Keratinocyte (primary cell): Measurements from ENCODE around the gene MPV17L2.

ENCODE experiments used
- CTCF ChIP-seq, 3 experiments: IDR thresholded peaks in 1 of 3; conservative IDR thresholded peaks in 1 of 3; optimal IDR thresholded peaks in 1 of 3; 2 replicates in 2 of 3; 3 replicates in 1 of 3; pipeline versions ENCODE3 to v1.5.1; 2011; ENCODE audit warnings: low read length in 3 of 3, mild to moderate bottlenecking in 3 of 3, moderate library complexity in 2 of 3, control low read depth in 1 of 3, inconsistent platforms in 1 of 3; ENCODE audit not compliant: insufficient read depth in 2 of 3; ENCODE audit errors: extremely low read depth in 1 of 3
- EZH2 ChIP-seq: IDR thresholded peaks from one replicate; pipeline ENCODE4 v1.6.1; 2012; ENCODE audit warnings: inconsistent platforms, mild to moderate bottlenecking, low read length, moderate library complexity

GRCh38 chr19:18211683-18212082 is 18.7 kb downstream of the MPV17L2 start:
- TF ChIP-seq CTCF (optimal IDR thresholded peaks at IDR 0.05 in 1 of 3, IDR thresholded peaks at IDR 0.05 in 1 of 3, conservative IDR thresholded peaks at IDR 0.05 in 1 of 3; ENCODE audit: extremely low read depth in 1 of 3, insufficient read depth in 2 of 3, low read length in 3 of 3) = no peak
- TF ChIP-seq EZH2 = no peak
